Adrenal gland (tissue), 12 donors: ENCODE results near the gene RASIP1. TPM values are rescaled to one million over a fixed set of nuclear protein-coding genes. Genes with fewer than 3 reads are reported as not detected.
"Not testable (repeated sequence)": the region's sequence is repeated elsewhere in the genome, so short reads cannot be mapped to it uniquely, and the experiment has no call there.

ENCODE experiments used
- DNase-seq, 7 donors: peaks; one replicate each; pipeline ENCODE4 v3.0.0-alpha.2; 2019 to 2020
- H3K27ac ChIP-seq, 5 donors: fragments of 200-600 bp; sonication (generic) in 4 of 5; 1 replicate in 3 of 5; 2 replicates in 2 of 5; pipeline versions ENCODE4 v1.5.1 to v1.8.0; 2016 to 2020; ENCODE audit warnings: mild to moderate bottlenecking in 1 of 5
- H3K27me3 ChIP-seq: fragments of 200-600 bp; 2 replicates; pipeline ENCODE4 v1.8.0; 2021
- H3K36me3 ChIP-seq, 2 donors: fragments of 200-600 bp; replicated peaks in 1 of 2; 1 replicate in 1 of 2; 2 replicates in 1 of 2; pipeline versions ENCODE4 v1.5.1 to v1.8.0; 2018 to 2022
- H3K4me1 ChIP-seq, 2 donors: fragments of 200-600 bp; replicated peaks in 1 of 2; 1 replicate in 1 of 2; 2 replicates in 1 of 2; pipeline versions ENCODE4 v1.5.1 to v1.8.0; 2018 to 2021
- H3K4me3 ChIP-seq, 4 donors: fragments of 200-600 bp; sonication (generic) in 3 of 4; one replicate each; pipeline ENCODE4 v1.5.1; 2016 to 2018
- H3K9me3 ChIP-seq, 3 donors: fragments of 200-600 bp; sonication (generic) in 1 of 3; replicated peaks in 1 of 3; 1 replicate in 2 of 3; 2 replicates in 1 of 3; pipeline versions ENCODE4 v1.5.1 to v1.8.0; 2016 to 2021
- POLR2A ChIP-seq, 2 donors: fragments of 450-650 bp; IDR thresholded peaks; one replicate each; pipeline ENCODE4 v1.6.1; 2017; ENCODE audit warnings: antibody characterized with exemption in 2 of 2, mild to moderate bottlenecking in 2 of 2, moderate library complexity in 1 of 2
- WGBS, 4 donors: extraction: QIAGEN DNeasy Blood & Tissue Kit in 2 of 4; methylation state at CpG; one replicate each; pipeline versions ENCODE4 v1.1.5 to v1.1.7; 2013 to 2017; 5-methylcytosine and 5-hydroxymethylcytosine counted together
- intact Hi-C, 2 donors: fragments of 100-400 bp; cut with DNase I; formaldehyde crosslinking; loops; one replicate each; pipeline versions ENCODE4 v1.14.1 to v1.15.0; 2022 to 2023
- polyA plus RNA-seq, 3 donors: library from polyadenylated mRNA; stranded (reverse); fragments of 200-250 nt in 2 of 3; fragments of 350-450 nt in 1 of 3; fragmentation: Illumina TruSeq in 1 of 3; extraction: RNeasy Lipid Tissue Mini Kit (QIAGEN cat#74804) in 1 of 3; gene quantifications; one replicate each; pipeline ENCODE4 v1.2.3, GENCODE V29; 2013 to 2014
- total RNA-seq, 9 donors: library from RNA; depleted of rRNA in 4 of 9; stranded (reverse); fragments of >200 nt in 4 of 9; fragments of 120-200 nt in 1 of 9; fragmentation: NEBNext Ultra II Directional in 1 of 9; extraction: Animal tissue kit (Norgen Biotek cat#: 25700) in 1 of 9; gene quantifications; one replicate each; pipeline versions ENCODE4 v1.1.0 to v1.2.4, GENCODE V29; 2013 to 2023
- TF ChIP-seq, protein P1 (sequence below), 6 experiments: fragments of 450-650 bp in 4 of 6; fragments of 200-600 bp in 2 of 6; sonication (generic) in 1 of 6; IDR thresholded peaks; 1 replicate in 5 of 6; 2 replicates in 1 of 6; pipeline versions ENCODE4 v1.5.1 to v1.8.0; 2016 to 2021; ENCODE audit warnings: antibody characterized with exemption in 6 of 6, mild to moderate bottlenecking in 2 of 6, moderate library complexity in 1 of 6
- donor health status: healthy with polysubstance abuse.
- donor health status: Bipolar disorder and iron deficiency.
- donor health status: DM: yes; HTN: yes; CAD: no.
- donor health status: DM: no; HTN: no; CAD: no.
- donor health status: DM: no; HTN: no; CAD: no.
- donor health status: DM: yes; HTN: yes; CAD: no.

The RASIP1 gene
- total and polyA plus RNA-seq, 12 donors: 5.1 to 38.9 (median 16.7) TPM

- H3K36me3 ChIP-seq: no peaks in the 10 kb centered on the region
- TF ChIP-seq POLR2A (IDR thresholded peaks at IDR 0.05): peak in 1 of 2 donors; percentile 50
- TF ChIP-seq, protein P1, sequence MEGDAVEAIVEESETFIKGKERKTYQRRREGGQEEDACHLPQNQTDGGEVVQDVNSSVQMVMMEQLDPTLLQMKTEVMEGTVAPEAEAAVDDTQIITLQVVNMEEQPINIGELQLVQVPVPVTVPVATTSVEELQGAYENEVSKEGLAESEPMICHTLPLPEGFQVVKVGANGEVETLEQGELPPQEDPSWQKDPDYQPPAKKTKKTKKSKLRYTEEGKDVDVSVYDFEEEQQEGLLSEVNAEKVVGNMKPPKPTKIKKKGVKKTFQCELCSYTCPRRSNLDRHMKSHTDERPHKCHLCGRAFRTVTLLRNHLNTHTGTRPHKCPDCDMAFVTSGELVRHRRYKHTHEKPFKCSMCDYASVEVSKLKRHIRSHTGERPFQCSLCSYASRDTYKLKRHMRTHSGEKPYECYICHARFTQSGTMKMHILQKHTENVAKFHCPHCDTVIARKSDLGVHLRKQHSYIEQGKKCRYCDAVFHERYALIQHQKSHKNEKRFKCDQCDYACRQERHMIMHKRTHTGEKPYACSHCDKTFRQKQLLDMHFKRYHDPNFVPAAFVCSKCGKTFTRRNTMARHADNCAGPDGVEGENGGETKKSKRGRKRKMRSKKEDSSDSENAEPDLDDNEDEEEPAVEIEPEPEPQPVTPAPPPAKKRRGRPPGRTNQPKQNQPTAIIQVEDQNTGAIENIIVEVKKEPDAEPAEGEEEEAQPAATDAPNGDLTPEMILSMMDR (IDR thresholded peaks at IDR 0.05): no peak
- 25 to 54% (median 29%) methylated on average over 13 of the region's 13 CpGs for WGBS, 4 donors
- H3K4me1 ChIP-seq: peaks cover 15 to 22% of the 10 kb centered on the region in 2 donors
- DNase-seq: peak; percentile 87 to 98 (median 96)
- no peak overlapping the region for H3K4me3 ChIP-seq
- no peaks in the 10 kb centered on the region for H3K9me3 ChIP-seq
- H3K27me3 ChIP-seq: no peaks in the 10 kb centered on the region
- H3K27ac ChIP-seq: peak overlapping the region; percentile 48 to 91 (median 90)
- intact Hi-C loops: no loop called here
Observed at GRCh38 chr19:48772503-48772953, 32.1 kb upstream of the RASIP1 start.

DNA sequence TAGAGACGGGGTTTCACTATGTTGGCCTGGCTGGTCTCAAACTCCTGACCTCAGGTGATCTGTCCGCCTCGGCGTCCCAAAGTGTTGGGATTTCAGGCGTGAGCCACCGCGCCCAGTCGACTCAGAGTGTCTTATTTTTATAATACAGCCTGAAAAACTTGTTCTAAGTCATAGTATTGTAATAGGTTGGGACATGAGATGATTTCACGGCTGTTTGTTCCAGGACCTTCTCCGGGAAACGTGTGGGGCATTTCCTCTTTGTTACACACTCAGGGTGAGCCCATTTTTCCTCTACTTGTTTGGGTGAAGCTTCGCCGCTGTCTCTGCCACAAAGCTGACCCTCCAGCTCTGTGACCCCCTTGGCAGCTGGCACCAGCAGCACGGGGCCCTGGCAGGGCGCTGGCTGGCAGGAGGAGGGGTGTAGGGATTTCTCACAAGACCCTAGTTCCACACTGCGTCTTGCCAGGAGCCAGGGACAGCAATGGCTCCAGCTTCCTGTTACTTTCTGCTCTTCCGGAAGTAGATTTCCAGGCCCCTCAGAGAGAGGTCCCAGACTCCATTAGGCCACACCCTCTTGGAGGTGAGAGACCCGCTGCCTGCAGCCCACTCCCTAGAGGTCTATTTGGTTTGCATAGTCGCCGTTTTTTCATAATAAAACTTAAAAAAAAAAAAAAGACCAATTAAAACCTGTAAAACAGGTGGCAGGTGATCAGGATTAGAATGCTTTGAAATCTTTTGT is 30.5 kb upstream of the RASIP1 start:
- H3K4me1 ChIP-seq: peaks cover 15 to 22% of the 10 kb centered on the region in 2 donors
- peak overlapping the region in 3 of 5 donors; percentile 49 to 91 (median 73) for H3K27ac ChIP-seq
- WGBS, 4 donors: 83 to 84% (median 84%) methylated on average over 19 to 20 of the region's 20 CpGs
- no peaks in the 10 kb centered on the region for H3K36me3 ChIP-seq
- TF ChIP-seq POLR2A (IDR thresholded peaks at IDR 0.05): no peak
- TF ChIP-seq, protein P1 (IDR thresholded peaks at IDR 0.05): no peak
- no peak for DNase-seq
- no peaks in the 10 kb centered on the region for H3K9me3 ChIP-seq
- H3K4me3 ChIP-seq: no peak overlapping the region
- intact Hi-C loops: no loop called here
- no peaks in the 10 kb centered on the region for H3K27me3 ChIP-seq

GRCh38 chr19:48770266-48770665 is 29.9 kb upstream of the RASIP1 start:
- H3K27ac ChIP-seq: peak overlapping the region in 2 of 5 donors; percentile 49 to 91
- H3K27me3 ChIP-seq: no peaks in the 10 kb centered on the region
- no peak for DNase-seq
- WGBS, 4 donors: 54 to 79% (median 70%) methylated on average over 7 of the region's 7 CpGs
- H3K9me3 ChIP-seq: no peaks in the 10 kb centered on the region
- no peaks in the 10 kb centered on the region for H3K36me3 ChIP-seq
- intact Hi-C loops: no loop called here
- H3K4me3 ChIP-seq: no peak overlapping the region
- no peak for TF ChIP-seq POLR2A (IDR thresholded peaks at IDR 0.05)
- TF ChIP-seq, protein P1 (IDR thresholded peaks at IDR 0.05): no peak
- peaks cover 15 to 22% of the 10 kb centered on the region in 2 donors for H3K4me1 ChIP-seq

DNA sequence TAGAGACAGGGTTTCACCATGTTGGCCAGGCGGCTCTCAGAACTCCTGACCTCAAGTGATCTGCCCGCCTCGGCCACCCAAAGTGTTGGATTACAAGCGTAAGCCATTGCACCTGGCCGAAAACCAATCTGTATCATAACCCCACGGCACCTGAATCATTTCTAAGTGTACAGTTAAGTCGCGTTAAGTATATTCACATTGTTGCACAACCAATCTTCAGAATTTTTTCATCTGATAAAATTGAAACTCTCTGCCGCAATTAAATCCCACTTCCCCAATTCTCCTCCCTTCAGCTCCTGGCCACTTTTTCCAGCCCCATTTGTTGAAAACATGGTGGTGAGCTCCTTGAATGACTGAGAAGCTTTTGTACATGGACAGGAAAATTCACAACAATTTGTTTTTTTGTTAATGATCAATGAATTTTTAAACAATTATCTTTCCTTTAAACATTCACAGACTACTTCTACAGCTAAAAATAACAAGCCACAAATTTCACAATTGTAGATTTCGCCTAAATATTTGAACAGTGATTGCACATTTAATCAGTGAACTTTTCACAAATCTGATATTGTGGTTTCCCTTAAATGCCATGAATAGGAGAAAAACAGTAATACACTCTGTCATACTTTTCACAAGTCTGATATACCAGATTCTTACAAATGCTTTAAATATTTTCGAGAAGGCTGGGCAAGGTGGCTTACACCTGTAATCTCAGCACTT is 28.7 kb upstream of the RASIP1 start:
- Histone ChIP-seq H3K27me3 (no peaks in the 10 kb centered on the region), H3K36me3 (no peaks in the 10 kb centered on the region), H3K27ac (no peak overlapping the region), H3K4me1 (peaks cover 15 to 20% of the 10 kb centered on the region in 2 donors), H3K9me3 (no peaks in the 10 kb centered on the region), H3K4me3 (no peak overlapping the region)
- no peak for DNase-seq
- no peak for TF ChIP-seq POLR2A (IDR thresholded peaks at IDR 0.05)
- TF ChIP-seq, protein P1 (IDR thresholded peaks at IDR 0.05): no peak
- intact Hi-C loops: no loop called here
- WGBS, 4 donors: 77 to 82% (median 80%) methylated on average over 11 of the region's 11 CpGs

DNA sequence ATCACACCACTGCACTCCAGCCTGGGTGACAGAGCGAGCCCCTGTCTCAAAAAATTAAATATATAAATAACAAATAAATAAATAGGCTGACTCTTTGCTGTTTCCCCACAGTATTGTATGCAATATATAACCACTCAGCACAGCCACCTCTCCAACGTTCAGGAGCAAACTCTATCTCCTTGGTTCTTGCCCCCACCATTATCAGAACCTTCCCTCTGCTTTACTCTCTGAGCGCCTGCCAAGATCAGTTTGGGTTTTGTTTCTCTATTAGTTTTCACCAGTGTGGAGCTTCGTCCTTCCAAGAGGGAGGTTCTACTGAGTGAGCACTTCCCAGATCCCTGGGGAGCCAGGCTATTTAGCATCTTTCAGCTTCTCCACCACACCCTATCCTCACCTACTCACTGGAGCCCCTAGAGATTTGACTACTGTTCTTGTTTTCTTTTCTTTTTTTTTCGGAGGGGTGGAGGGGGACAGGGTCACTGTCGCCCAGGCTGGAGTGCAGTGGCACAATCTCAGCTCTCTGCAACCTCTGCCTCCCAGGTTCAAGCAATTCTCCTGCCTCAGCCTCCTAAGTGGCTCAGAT is 27.9 kb upstream of the RASIP1 start:
- Histone ChIP-seq H3K4me1 (peaks cover 14 to 15% of the 10 kb centered on the region in 2 donors), H3K27ac (peak overlapping the region in 1 of 5 donors; percentile 6)
- H3K27me3 ChIP-seq, H3K36me3 ChIP-seq, DNase-seq, H3K4me3 ChIP-seq, intact Hi-C loops, H3K9me3 ChIP-seq: not testable (repeated sequence)
- WGBS, 4 donors: 44 to 53% (median 49%) methylated on average over 6 of the region's 6 CpGs

DNA sequence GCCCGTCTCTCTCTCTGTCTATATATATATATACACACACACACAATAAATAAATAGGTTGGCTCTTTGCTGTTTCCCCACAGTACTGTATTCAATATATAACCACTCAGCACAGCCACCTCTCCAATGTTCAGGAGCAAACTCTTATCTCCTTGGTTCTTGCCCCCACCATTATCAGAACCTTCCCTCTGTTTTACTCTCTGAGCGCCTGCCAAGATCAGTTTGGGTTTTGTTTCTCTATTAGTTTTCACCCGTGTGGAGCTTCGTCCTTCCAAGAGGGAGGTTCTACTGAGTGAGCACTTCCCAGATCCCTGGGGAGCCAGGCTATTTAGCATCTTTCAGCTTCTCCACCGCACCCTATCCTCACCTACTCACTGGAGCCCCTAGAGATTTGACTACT is 25.4 kb upstream of the RASIP1 start:
- DNase-seq, H3K9me3 ChIP-seq, intact Hi-C loops, H3K4me1 ChIP-seq, H3K36me3 ChIP-seq, H3K4me3 ChIP-seq, H3K27ac ChIP-seq, H3K27me3 ChIP-seq: not testable (repeated sequence)
- WGBS, 4 donors: 37 to 50% (median 41%) methylated on average over 5 of the region's 5 CpGs
